Measurements from ENCODE around the gene TBC1D16.

Gene TBC1D16

DNA sequence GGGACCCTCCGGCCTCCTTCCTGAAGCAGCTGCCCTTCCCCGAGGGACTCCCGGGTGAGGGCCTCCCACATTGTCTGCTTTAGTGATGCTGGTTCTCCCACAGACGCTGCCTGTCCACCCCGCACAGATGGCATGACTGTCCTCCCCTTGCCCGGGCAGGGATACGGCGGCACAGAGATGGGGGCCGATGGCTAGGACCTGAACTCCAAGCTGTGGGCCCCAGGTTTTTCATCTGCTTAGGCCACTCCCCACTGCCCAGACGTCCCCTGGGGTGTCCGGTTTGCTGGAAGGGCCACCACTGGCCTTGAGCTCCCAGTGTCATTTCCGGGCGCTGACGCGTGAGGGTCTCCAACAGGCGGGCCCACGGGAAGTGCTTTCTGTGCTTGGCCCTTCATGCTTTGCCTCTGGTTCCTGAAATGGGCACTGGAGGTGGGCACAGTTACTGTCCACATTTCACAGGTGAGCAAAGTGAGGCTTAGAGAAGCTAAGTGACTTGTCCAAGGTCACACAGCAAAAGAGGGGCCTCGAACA is 109.0 kb downstream of the TBC1D16 start:
- DNase-seq (ENCODE audit: low read depth): no peak

DNA sequence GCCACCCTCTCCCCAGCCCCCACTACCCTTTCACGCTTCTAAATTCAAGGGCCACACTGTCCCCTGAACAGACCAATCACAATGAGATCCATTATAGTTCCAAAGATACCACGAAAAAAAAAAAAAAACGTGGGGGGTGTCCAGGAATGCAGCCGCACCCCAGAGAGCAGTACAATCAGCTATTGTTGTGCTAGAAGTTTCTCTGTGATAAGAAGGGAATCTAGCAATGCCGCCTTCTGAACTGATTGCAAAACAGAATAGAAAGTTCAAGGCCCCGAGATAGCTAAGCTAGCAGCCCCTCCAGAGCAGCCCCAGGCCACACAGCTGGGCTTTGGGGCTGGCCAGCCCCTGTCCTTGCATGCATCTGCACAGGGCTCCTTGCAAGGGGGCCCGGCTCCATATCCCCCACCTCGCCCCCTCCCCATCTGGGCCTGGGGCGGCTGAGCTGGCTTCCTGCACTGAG is 109.5 kb downstream of the TBC1D16 start:
- no peak for DNase-seq (ENCODE audit: low read depth)

DNA sequence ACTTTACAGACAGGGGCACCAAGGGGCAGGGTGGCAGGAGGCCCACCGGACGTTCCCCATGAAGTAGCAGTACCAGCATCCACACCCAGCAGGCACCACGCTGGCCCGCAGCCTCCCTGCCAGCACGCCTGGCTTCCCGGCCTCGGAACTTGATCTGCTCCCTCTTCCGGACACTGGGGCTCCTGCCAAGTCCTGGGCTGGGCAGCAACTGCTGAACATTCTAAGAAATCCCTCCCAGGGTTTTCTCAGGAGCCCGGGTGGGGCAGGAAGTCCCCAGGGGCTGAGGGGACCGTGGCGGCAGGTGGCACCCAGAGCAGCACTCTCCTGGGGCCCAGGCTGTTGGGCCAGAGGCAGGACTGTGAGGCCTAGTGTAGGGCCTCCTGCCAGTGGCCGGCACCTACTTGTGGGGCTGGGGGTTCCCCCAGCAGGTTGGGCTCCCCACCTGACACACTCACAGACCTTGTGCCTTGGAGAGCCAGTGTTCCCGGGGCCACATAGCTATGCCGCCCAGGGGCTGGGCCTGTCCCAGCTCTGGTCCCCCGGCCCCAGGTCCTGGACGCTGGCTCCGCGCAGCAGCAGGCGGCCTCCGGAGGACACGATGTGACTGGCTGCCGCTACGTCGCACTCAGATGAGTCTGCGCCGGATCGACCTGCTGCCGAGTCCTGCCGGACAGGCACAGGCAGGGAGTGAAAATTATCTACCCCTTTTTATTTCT is 110.3 kb downstream of the TBC1D16 start:
- DNase-seq (ENCODE audit: low read depth): no peak

DNA sequence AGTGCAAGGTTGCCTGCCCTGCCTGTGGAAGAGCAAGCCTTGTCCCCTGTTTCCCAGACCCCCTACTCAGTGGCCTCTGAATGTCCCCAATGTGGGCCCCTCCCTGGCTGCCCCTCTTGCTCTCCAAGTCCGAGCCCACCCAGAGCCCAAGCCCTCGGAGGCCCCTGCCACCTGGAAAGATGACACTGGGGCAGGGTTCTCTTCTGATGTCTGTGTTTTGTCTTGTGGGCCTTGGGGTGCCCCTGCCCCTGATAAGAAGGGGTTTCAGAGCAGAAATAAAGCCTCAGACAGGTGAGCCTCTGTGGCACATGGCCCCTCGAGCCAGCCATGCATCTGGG is 111.1 kb downstream of the TBC1D16 start:
- DNase-seq (ENCODE audit: low read depth): no peak

DNA sequence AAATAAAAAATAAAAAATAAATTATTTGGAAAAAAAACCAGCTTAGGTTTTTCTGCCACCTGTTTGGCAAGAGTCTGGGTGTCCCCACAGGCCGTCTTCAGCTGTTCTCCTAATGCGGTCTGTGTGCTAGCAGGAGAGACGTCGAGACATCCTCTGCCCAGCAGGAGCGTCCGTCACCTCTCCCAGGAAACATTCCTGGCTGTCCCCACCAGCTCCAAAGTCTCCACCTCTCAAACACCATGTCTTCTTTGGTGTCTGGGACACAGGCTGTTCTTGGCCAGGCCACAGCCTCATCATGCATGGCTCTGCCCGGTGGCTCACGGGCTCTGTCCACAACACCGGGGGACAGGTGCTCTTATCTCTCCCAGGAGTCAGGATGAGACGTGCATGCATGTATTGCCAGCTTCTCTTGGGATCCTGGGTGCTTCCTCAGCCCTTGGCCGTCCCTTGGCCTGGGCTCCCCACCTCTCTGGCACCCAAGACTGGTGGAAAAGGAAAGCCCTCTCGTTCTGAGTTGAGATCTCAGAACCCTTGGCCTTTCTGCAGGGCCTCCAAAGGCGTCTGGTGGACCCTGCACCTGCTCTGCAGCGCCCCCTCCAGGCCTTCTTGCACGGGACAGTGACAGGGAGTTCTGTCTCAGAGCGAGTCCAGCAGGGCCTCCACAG is 111.6 kb downstream of the TBC1D16 start:
- no peak for DNase-seq (ENCODE audit: low read depth)

DNA sequence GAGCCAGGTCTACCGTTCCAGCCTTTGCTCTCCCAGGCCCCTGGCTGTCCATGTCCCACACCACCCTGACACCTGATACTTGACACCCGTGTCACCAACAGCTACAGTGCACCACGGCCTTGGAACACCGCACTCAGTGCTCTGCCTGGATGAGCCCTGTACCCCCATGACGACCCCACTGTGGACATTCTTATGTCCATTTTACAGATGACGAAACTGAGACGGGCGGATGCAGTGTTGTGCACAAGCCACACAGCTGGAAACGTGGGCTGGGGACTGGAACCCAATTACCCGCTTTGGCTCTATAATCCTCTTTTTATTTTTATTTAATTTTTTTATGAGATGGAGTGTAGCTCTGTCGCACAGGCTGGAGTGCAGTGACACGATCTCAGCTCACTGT is 112.9 kb downstream of the TBC1D16 start:
- DNase-seq (ENCODE audit: low read depth): no peak

DNA sequence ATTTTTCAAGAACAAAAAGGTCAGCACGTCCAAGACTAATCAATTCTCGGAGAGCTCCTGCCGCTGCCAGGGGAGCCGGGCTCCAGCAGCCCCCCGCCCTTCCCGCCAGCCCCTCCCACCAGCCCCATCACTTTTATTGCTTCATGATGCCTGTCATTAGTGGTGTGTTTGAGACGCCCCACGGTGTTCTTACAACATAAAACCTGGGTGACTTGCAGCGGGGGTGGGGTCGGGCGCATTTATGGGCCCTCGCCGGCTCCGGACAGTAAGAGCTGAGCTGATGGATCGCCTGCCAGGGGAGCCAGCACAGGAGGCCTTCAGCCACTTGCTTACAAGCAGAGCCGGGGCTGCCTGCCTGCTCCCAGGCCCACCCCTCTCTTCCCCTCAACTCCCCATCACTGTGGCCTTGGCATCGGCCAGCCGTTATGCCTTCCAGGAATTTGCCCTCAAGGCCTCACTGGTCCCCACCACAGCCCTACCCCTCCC is 113.5 kb downstream of the TBC1D16 start:
- no peak for DNase-seq (ENCODE audit: low read depth)

DNA sequence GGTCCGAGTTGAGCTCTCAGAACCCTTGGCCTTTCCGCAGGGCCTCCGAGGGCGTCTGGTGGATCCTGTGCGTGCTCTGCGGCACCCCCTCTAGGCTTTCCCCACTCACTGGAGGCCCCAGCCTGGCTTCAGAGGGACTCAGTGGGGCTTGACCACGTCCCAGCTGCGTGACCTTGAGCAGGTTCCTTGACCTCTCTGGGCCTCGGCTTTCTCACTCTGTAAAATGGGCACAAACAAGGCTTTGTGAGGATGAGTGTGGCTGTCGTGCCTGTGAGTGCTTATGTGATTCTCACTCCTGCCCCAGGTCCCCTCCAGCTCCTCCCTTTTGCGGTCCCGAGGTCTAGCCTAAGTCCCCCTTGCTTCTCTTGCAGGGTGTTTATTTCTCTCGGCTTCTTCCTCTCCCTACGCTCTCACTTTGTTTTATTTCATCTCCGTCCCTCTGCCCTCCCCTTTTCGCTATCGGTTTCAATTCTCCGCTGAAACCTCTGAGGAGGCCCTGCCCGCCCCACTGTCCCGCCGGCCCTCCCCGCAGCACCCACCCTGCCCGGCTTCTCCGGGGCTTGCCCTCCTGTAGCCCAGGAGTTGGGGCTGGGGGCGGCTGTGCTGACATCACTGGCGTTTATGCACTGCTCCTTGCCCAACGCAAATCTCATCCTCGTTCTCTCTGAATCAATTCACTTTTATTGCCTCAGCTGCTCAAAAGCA is 114.1 kb downstream of the TBC1D16 start:
- no peak for DNase-seq (ENCODE audit: low read depth)

DNA sequence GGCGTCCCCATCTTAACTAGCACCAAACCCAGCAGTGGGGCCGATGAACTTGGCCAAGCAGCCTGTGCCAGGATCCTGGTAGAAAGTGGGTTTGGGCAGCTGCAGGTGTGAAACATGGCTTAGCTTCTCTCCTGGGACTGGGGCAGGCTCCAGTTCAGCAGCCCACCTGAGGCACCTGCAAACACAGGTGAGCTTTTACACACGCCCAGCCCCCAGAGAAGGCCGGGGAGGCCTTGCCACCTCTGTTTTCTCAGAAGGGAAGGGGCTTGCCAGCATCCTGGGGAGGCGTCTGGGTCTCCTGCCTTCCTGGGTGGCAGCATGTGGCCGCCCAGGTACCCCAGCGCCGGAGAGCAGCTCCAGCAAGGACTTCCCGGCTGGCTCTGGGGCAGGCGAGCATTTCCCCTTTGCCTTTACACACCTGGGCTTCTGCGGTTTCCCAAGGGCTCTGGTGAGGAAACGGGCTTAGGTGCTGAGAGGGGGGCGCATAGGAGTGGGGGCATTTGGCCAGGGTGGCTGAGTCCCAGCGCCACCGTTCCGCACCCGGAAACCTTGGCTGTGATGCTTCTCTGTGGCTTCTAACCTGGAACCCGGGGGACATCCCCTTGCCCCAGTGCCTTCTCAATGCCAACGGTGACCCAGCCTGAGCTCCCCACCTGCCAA is 114.8 kb downstream of the TBC1D16 start:
- DNase-seq (ENCODE audit: low read depth): no peak

DNA sequence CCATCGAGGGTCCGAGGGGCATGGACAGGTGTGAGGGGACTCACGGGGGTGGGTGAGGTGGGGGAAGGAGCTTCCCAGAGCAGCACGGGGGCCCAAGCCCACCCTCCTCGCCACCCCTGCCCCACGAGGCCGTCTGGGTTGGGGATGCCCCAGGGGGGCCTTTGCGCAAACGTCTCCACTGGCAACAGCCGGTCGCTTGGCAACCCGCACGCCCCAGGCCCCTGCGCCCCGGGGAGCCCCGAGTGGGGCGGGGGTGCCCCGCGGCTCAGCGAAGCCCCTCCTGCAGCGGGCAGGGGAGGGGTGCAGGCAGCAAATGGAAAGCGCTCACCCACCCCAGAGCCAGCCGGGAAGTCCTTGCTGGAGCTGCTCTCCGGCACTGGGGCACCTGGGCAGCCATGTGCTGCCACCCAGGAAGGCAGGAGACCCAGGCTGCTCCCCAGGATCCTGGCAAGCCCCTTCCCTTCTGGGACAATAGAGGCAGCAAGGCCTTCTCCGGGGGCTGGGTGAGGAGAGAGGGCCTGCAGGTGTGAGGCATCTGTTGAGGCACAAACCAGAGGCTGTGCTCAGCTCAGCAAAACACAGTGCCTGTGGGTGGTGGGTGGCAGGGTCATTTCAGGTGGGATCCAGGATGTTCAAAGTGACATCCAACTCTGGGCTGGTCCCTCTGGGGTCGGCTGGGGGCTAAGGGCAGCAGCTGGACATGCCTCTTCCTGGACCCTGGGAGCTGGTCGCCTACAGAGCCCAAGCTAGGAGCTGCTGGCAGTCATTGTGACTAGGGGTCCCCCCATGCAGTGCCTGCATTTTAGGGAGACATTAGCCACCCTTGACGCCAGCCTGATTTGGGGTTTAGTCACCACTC is 115.6 kb downstream of the TBC1D16 start:
- no peak for DNase-seq (ENCODE audit: low read depth)

DNA sequence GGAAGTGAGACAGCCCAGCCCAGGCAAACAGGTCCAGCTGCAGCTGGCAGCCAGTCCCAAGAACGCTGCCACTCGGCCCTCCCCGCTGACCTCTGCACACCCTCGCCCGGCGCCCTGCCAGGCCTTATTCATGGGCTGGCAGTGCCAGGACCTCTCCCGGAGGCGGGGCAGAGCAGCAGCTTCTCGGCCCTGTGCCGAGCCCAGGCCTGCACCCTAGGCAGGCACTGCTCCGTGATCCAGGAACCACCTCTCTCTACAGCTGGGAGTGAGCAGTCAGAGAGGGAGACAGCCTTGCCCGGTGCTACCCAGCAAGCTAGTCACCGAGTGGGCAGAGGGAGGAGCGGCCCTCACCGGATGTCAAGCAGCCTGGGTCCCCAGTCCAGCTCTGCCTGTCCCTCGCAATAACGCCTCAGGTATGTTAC is 116.5 kb downstream of the TBC1D16 start:
- no peak for DNase-seq (ENCODE audit: low read depth)

DNA sequence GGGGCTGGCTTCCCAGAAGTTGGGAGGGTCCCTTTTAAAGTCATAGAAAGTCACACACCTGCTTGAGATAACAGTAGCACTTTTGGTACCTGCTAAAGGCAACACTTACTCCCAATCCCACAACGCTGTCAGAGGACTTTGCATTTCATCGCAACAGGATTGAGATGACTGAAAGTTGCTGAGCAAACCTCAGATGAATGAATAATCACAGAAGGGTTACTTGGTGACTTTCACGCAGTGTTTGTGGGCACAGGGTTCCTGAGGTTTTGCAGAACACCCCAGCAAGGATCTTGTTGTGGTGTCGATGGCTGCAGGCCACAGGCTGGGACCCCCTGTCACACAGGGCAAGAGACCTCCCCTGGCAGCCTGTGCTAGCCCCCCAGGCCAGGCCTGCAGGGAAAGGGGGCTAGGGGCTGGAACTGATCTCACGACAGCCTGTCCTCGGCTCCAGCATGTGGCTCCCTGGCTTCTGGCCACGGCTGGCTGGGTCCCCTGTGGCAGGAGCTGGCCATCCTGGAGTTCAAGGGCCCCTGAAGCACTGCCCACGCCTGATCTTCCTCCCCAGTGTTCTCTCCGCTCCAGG is 117.0 kb downstream of the TBC1D16 start:
- DNase-seq (ENCODE audit: low read depth): no peak

DNA sequence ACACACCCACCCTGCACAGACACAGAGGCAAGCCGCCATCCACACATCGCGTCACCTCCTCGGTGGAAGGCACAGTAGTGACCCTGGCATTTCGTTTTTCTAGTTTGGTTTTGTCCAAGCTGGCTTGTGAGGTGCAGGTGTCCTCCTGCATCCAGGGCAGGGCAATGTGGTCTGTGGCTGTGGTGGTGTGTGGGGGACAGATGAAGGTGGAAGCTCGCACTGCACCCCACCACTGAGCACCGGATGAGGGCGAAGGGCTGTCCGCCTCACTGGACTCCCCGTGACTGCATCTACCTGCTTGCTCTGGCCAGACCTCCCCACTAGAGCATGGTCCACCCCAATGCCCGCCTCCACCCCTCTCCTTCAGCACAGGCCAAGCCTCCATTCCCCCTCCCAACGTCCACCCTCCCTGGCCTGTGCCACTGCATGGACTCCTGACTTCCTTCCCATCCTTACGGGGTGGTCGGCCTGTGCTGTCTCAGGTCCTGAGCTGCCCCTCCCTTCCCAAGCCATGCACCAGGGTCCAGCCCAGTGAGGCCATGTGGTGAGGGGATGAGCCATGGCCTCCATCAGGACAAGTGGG is 117.7 kb downstream of the TBC1D16 start:
- no peak for DNase-seq (ENCODE audit: low read depth)

DNA sequence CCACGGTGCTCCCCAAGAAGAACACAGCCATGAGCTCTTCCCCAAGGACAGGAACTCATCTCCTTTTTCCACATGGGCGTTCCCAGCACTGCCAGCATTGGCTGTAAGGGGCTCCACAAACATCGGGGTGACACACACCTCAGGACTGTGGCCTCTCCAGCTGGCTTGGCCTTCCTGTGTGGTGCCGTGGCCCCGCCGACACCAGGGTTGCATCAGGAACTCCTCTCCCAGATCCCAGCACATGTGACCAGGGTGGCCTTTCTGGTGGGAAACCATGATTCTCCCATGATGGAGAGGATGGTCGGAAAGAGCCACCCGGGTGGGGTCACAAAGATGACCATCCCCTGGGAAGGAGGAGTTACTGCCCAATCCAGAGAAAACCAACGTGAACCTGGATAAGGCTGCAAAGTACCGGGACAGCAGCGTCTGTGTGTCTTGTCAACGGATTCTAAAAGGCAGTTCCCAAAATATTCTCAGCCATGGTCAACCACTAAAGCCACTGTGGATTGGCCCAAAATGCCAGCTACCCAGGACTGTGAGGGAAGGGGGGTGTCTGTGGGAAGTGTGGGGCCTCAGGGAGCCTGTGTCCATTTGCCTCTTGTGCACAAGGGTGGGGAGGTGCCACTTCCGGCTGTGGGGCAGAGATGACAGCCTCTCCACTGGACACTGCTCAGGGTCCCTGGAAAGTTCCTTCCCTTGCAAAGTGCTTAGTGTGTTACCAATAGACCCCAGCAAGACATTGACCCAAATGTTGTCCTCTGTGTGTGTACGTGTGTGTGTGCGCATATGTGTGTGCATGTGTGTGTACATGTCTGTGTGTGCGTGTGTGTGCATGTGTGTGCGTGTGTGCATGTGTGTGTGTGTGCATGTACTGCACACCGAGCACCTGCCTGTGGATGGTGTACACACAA is 118.4 kb downstream of the TBC1D16 start:
- no peak for DNase-seq (ENCODE audit: low read depth)

DNA sequence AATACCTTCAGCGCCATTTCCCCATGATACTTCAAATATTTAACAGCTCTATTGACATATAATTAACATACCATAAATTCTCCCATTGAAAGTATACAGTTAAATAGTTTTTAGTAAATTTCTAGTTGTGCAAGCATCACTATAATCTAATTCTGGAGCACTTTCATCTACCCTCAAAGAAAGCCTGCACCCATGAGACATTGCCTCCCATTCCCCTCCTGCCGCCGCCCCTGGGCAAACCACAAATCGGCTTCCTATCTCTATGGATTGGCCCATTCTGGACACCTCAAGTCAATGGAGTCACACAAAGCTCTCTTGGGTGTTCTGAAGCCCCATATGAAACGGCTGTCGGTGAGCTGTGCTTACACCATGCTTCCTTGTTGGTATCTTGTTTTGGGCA is 119.2 kb downstream of the TBC1D16 start:
- DNase-seq (ENCODE audit: low read depth): no peak

DNA sequence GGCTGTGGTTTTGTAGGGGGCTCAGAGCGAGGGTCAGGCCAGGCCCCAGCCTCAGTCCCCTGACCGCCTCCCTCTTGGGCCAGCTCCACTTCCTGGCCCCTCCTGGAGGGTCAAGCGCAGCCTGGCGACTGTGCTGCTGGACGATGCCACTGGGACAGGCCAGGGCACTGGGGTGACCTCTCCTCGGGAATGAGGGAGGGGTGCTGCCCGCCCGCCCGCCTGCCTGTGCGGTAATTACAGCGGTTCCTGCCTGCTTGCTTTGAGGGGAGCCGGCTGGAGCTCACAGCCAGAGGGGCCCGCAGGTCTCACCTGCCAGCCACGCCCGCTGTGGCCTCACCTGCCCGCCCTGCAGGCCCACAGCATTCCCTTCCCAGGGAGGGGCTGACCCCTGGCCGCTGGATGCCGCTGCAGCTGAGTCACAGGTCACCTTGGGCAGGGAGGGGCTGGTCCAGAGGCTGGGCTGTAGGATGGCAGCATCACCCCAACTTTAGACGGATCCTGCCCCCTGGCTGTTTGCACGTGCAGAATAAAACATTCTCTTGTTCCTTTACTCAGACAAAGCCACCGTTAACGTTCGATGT is 119.7 kb downstream of the TBC1D16 start:
- DNase-seq (ENCODE audit: low read depth): no peak

DNA sequence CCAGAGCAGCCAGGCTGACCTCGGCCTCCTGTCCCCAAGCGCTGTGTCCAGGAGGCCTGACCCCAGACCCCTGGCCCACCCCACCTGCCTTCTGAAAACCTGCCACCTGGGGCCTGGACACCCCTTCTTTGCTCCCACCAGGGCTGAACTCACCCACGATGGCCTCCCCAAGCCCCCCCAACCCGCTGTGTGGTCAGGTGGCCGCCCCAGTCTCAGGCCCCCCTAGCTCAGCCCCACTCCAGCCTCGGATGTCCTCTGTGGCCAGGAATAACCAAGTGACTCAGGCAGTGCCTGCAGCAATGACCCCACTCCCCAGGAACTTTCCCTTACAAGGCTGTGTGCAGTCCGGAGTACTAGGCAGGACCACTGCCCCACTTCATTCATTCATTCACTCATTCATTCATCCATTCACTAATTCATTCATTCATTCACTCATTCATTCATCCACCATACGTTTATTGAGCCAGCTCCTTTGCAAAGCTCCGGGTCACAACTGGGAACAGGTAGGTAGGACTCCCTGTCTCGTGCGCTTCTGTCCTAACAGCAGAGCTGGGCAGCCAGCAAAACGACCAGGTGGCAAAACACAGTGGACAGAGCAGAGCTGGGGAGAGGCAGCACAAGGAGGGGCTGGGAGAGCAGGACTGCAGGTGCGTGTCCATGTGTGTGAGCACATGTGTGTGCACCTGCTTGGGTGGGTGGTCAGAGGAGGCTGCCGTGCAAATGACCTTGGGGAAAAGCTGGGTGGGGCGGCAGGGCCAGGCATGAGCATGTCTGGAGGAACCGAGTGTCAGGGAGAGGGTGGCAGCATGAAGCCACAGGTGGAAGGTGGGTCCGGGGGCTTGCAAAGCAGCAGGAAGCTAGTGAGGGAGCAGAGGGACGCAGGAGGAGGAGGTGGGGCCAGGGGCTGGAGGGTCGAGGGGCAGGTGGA is 120.6 kb downstream of the TBC1D16 start:
- no peak for DNase-seq (ENCODE audit: low read depth)

Measured in activated T-helper 9 cell treated with anti-CD3 and anti-CD28 coated beads, Interleukin-2, amount 50 U/mL, for 16 hours (primary cell).